Activated CD8-positive, alpha-beta T cell treated with anti-CD3 and anti-CD28 coated beads for 36 hours (primary cell): ENCODE data around the gene PLK1. TPM values are rescaled to one million over a fixed set of nuclear protein-coding genes. Genes with fewer than 3 reads are reported as not detected.

Source experiments
- ATAC-seq: fragments of 200-7000 bp; cut with Tn5 transposase; one replicate; pipeline ENCODE4 v1.10.0; 2021; ENCODE audit warnings: mild to moderate bottlenecking, moderate library complexity
- CTCF ChIA-PET: fragments of 350-600 bp; sonication (Branson Sonifier 250); formaldehyde crosslinking; loops from one replicate; lab custom pipeline; 2021; ENCODE audit warnings: antibody characterized with exemption; lab: Charles Lee
- POLR2A ChIA-PET: fragments of 350-600 bp; sonication (Branson Sonifier 250); formaldehyde crosslinking; loops from one replicate; lab custom pipeline; 2021; ENCODE audit warnings: antibody characterized with exemption; lab: Charles Lee
- DNase-seq: peaks from one replicate; pipeline ENCODE4 v3.0.0-alpha.2; 2020
- H3K27ac Mint-ChIP-seq: one replicate; pipeline ENCODE4 v1.8.0; 2021; ENCODE audit warnings: mild to moderate bottlenecking, mixed read lengths
- H3K27me3 Mint-ChIP-seq: one replicate; pipeline ENCODE4 v1.8.0; 2021; ENCODE audit warnings: mixed read lengths
- H3K36me3 Mint-ChIP-seq: one replicate; pipeline ENCODE4 v1.8.0; 2021; ENCODE audit warnings: low read depth, mixed read lengths
- H3K4me1 Mint-ChIP-seq: one replicate; pipeline ENCODE4 v1.8.0; 2021; ENCODE audit warnings: low read depth, mixed read lengths
- H3K4me3 Mint-ChIP-seq: one replicate; pipeline ENCODE4 v1.8.0; 2021; ENCODE audit warnings: mild to moderate bottlenecking, moderate library complexity, mixed read lengths
- H3K9me3 Mint-ChIP-seq: one replicate; pipeline ENCODE4 v1.8.0; 2021; ENCODE audit warnings: mixed read lengths
- CTCF ChIP-seq: fragments of 200-600 bp; IDR thresholded peaks from one replicate; pipeline ENCODE4 v1.8.0; 2022; ENCODE audit warnings: antibody characterized with exemption, mild to moderate bottlenecking
- intact Hi-C: fragments of 100-400 bp; cut with micrococcal nuclease; formaldehyde crosslinking; loops from one replicate; pipeline ENCODE4 v1.10.0; 2022
- total RNA-seq, 2 experiments: library from RNA; stranded (reverse); gene quantifications; one replicate each; pipeline ENCODE4 v1.2.3, GENCODE V29; 2021

PLK1 gene
- total RNA-seq, 2 experiments from 2014 or later: 85.8 to 87.9 TPM

DNA sequence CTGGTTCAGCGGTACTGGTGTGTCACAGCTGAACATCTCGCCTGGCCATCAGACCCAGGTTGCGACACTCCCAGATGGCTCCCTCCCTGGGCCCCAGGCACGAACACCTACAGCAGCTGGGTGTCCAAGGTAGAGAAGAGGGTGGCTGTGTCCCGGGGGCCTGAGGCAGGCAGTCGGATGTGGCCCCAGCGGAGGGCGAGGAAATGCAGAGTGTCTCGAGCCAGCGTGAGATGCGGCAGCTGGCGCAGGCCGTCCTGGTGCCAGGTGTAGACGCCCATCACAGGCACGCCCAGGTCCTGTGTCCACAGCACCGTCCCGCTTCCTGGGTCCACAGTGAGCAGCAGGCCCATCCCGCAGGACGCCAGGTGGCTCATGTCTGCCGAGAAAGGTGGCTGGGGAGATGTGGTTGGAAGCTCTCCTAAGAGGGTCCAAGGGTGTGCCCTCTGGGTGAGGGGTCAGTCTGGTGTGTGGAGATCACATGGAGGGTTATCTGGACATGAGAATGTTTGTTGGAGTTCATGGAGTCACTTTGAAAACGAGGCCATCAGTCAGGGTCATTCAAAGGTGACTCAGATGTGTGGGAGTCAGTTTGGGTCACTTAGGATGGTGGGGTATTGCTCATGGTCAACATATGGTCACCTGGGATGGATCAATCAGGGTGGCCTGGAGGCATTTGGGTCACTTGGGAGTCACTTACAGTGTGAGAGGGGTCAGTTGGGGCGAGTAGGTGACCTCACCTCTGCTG is 26.3 kb downstream of the PLK1 start:
- Mint-ChIP-seq H3K36me3 (no peaks in the 10 kb centered on the region), H3K4me1 (no peaks in the 10 kb centered on the region), H3K27ac (no peak overlapping the region), H3K4me3 (no peak overlapping the region), H3K27me3 (peaks cover 4% of the 10 kb centered on the region), H3K9me3 (peaks cover 8% of the 10 kb centered on the region)
- no peak for TF ChIP-seq CTCF
- ChIA-PET CTCF (no interaction called here), POLR2A (no interaction called here)
- intact Hi-C loops: no loop called here
- no peak for ATAC-seq
- DNase-seq: no peak

GRCh38 chr16:23705517-23705902 is 26.8 kb downstream of the PLK1 start:
- Mint-ChIP-seq H3K36me3 (no peaks in the 10 kb centered on the region), H3K27ac (no peak overlapping the region), H3K4me3 (no peak overlapping the region), H3K9me3 (peaks cover 14% of the 10 kb centered on the region), H3K27me3 (peaks cover 4% of the 10 kb centered on the region), H3K4me1 (no peaks in the 10 kb centered on the region)
- ATAC-seq (no peak), DNase-seq (no peak)
- POLR2A ChIA-PET: no interaction called here
- CTCF ChIA-PET: no interaction called here
- intact Hi-C loops: no loop called here
- no peak for TF ChIP-seq CTCF

GRCh38 chr16:23706439-23706838 is 27.8 kb downstream of the PLK1 start:
- ATAC-seq (no peak), DNase-seq (no peak)
- Mint-ChIP-seq H3K27me3 (peaks cover 4% of the 10 kb centered on the region), H3K27ac (no peak overlapping the region), H3K4me3 (no peak overlapping the region), H3K36me3 (no peaks in the 10 kb centered on the region), H3K9me3 (peaks cover 14% of the 10 kb centered on the region), H3K4me1 (no peaks in the 10 kb centered on the region)
- intact Hi-C loops: no loop called here
- CTCF ChIA-PET: no interaction called here
- TF ChIP-seq CTCF: no peak
- POLR2A ChIA-PET: no interaction called here

GRCh38 chr16:23709536-23709935 is 30.8 kb downstream of the PLK1 start:
- intact Hi-C loops: no loop called here
- POLR2A ChIA-PET: no interaction called here
- no peaks in the 10 kb centered on the region for H3K36me3 Mint-ChIP-seq
- ATAC-seq (no peak), DNase-seq (no peak)
- CTCF ChIA-PET: interaction anchor here (1.3 kb wide), 1 partner anchor 33 kb away, joined by 5 read pairs; no protein-coding TSS in a partner anchor
- H3K27ac Mint-ChIP-seq: no peak overlapping the region
- H3K4me1 Mint-ChIP-seq: no peaks in the 10 kb centered on the region
- H3K4me3 Mint-ChIP-seq: no peak overlapping the region
- TF ChIP-seq CTCF: no peak
- peaks cover 11% of the 10 kb centered on the region for H3K9me3 Mint-ChIP-seq
- peaks cover 18% of the 10 kb centered on the region for H3K27me3 Mint-ChIP-seq

- peaks cover 21% of the 10 kb centered on the region for H3K27me3 Mint-ChIP-seq
- DNase-seq (no peak), ATAC-seq (no peak)
- peaks cover 11% of the 10 kb centered on the region for H3K9me3 Mint-ChIP-seq
- no peaks in the 10 kb centered on the region for H3K4me1 Mint-ChIP-seq
- ChIA-PET CTCF (interaction anchor here (1.3 kb wide), 1 partner anchor 33 kb away, joined by 5 read pairs; no protein-coding TSS in a partner anchor), POLR2A (no interaction called here)
- no peak overlapping the region for H3K4me3 Mint-ChIP-seq
- no peaks in the 10 kb centered on the region for H3K36me3 Mint-ChIP-seq
- intact Hi-C loops: no loop called here
- H3K27ac Mint-ChIP-seq: no peak overlapping the region
- no peak for TF ChIP-seq CTCF
Measured at GRCh38 chr16:23710008-23710407, 31.3 kb downstream of the PLK1 start.
